ENCODE data around the gene SPATA32.
A peak's percentile ranks its signal among the peaks of the same experiment; 100 is the strongest.

The SPATA32 gene

DNA sequence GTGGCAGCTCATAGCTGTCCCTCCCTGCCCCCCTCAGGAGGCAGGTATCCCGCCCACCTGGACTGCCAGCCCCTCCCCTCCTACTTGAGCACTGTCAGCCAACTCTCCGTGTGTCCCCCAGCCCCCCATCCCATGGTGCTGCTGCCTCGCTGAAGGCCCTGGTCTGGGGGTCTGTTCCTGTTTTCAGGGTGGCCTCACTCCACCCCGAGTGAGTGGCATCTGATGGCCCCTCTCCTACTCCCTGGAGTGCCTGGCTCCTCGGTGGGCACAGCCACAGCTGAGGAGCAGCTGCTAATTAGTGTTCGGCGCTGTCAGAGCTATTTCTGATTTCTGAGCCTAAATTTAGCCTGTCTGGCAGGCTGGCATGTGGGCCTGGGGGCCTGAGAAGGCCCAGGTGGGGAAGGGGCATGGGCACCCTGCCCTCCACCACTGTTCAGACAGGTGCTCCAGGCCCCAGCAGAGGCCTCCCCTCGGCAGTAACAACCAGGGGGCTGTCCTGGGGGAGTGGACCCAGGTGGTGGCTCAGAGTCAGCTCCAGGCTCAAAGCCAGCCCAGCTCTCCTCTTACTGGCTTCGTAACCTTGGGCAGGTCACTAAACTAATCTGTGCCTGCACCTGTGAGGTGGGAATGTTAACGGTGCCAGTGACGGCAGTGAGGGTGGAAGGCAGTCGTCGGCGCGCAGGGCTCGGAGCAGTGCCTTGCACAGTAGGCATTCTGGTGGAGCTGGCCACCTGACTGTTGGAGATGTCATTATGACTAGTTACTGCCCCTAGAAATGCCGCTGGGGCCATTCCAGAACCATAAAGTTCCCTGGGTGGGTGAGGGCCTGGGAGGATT lies 33.8 kb downstream of the SPATA32 start:
- no peak for DNase-seq

- no peak for DNase-seq
Measured at GRCh38 chr17:45227101-45227925, 34.6 kb downstream of the SPATA32 start.

- DNase-seq = no peak
Measured at GRCh38 chr17:45226576-45226975, 35.3 kb downstream of the SPATA32 start.

GRCh38 chr17:45225964-45226530 lies 35.8 kb downstream of the SPATA32 start:
- no peak for DNase-seq

GRCh38 chr17:45225051-45225700 lies 36.7 kb downstream of the SPATA32 start:
- no peak for DNase-seq

DNA sequence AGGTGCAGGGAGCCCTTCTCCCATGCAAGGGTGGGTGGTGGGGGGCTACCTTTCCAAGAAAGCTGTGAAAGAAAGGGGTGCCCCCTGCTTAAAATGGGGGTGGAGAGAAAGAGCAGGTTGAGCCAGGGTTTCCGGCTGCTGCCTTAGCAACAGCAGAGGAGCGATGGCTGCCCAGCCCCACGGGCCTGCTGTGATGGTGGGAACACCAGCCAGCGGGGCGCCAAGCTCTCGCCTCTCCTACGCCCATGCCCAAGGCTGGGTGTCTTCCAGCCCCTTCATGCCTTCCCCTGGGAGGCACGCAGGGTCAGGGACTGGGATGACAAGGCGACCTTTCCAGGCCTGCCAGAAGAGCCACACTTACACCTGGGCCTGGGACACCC lies 37.2 kb downstream of the SPATA32 start:
- no peak for DNase-seq

DNA sequence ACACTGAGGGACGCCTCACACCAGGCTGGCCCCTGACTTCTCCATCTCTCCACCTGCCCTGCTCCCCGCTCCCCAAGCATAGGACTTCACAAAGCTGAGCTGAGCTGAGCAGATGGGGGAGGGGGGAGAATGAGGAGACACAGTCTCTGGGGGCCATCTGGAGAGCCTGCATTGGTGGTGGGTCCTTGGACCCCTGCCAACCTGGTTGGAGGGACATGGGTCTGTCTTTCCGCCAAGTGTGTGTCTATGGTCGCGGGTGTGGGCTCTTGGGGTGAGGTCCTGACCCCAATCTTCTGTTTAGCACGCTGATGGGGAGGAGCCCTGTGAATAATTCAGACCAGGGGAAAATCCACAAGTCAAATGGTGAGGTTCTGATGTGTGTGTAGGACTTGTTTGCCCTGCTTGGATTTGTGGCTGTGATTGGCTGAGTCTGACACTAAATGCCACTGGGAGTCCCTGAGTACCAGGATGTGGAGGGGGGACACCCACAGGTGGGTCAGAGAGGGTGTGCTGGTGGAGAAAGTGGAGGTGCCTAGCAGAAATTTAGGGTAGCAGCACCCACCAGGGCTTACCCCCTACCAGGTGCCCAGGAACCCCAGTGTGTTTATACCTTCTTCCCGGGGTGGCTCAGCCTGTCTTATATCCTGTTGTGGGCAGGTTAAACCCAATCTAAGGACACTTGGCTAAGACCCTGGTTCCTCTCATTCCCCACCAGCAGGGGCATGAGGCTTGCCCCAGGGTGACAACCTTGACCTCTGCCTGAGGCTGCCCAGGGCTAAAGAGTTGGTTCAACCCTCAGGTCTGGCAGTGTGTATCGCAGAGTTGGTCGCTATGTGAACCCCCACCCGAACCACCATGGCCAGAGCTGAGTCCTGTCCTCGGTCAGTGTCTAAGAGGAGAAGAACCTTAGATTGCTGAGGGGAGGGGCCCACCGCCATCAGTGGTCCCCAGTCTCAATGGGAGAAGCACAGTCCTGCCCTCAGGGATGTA lies 38.1 kb downstream of the SPATA32 start:
- DNase-seq = no peak

DNA sequence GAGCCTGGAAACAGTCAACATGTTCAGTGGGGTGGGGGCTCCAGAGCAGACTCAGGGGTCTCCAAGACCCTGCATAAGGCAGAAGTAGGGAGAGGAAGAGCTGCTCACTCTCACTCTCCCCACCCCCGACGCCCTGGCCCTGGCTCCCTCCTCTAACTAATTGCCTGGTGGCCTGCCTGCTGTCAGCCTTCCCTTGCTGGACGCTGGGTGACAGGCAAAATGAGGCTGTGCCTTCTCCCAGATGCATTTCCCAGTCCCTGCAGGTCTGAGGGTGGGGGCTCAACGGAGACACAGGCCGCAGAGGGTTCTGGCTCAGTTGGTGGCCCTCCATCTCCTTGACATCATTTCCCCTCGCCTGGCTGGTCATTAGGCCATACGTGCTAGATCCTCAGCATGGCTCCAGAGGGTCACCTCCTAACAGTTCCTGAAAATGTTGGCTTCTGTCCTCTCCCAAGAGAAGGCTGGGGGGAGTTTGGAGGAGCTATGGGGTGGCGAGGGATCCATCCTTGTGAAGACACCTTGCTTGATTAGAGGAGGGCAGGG lies 38.8 kb downstream of the SPATA32 start:
- DNase-seq = no peak

DNA sequence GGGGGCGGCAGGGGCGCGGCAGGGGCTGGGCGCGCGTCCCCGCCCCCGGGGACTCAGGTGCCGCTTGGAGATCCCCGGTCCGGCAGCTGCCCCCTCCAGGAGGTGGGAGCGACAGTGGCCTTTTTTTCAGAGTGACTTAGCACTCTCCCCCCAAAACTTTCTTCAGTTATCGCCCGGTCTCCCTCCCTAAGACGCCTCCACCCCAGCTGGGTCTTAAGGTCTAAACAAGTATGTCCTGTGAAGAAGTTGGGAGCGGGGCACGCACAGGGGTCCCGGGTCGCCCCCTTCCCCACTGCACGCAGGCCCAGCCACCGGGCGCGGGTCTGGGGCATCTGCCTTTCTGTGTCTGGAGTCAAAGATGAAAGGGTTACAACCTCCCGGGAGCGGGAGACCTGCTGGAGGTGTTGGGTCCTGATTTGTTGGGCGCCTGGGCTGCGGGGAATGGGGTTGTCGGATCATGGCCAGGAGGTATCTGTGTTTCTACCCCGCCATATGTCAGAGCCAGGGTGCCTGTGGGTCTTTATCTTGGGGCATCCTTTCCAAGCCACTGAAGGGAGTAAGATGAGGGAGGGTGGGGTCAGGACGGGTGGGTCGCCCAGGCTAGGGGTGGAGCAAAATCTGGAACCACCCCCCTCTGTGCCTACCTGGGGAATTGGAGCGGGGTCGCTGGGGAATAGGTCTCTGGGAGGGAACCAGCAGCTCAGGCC lies 39.5 kb downstream of the SPATA32 start:
- no peak for DNase-seq

- DNase-seq = no peak
Measured at GRCh38 chr17:45222014-45222288, 39.9 kb downstream of the SPATA32 start.

- DNase-seq = no peak
Measured at GRCh38 chr17:45221081-45222013, 40.5 kb downstream of the SPATA32 start, which contains the start of gene FMNL1. TSS of gene FMNL1 (plus strand) at chr17:45221885. CDS start at chr17:45222125, 240 bp downstream.

- no peak for DNase-seq
Measured at GRCh38 chr17:45220079-45220478, 41.8 kb downstream of the SPATA32 start.

GRCh38 chr17:45218895-45219661 lies 42.8 kb downstream of the SPATA32 start:
- DNase-seq = peak; percentile 70
